Natural killer cell (primary cell): Measurements from ENCODE around the gene TMEM108. TPM values are rescaled to one million over a fixed set of nuclear protein-coding genes. Genes with fewer than 3 reads are reported as not detected.

Source experiments
- ATAC-seq, 3 donors: fragments of 150-1000 bp in 2 of 3; fragments of 200-7000 bp in 1 of 3; cut with Tn5 transposase; 1 replicate in 1 of 3; 2 replicates in 2 of 3; pipeline ENCODE4 v1.10.0; 2021; ENCODE audit warnings: mild to moderate bottlenecking in 2 of 3, moderate library complexity in 2 of 3
- DNase-seq, 2 donors: peaks; one replicate each; pipeline versions ENCODE4 v3.0.0 to v3.0.0-alpha.2; 2013 to 2021; ENCODE audit warnings: mixed read lengths in 1 of 2
- H3K27ac ChIP-seq: one replicate; pipeline ENCODE4 v1.5.1; 2013; ENCODE audit warnings: mild to moderate bottlenecking, low read length
- H3K27me3 ChIP-seq: one replicate; pipeline ENCODE4 v1.6.1; 2013; ENCODE audit warnings: low read length; ENCODE audit not compliant: control insufficient read depth, insufficient read depth
- H3K36me3 ChIP-seq: one replicate; pipeline ENCODE4 v1.6.1; 2013; ENCODE audit warnings: low read length; ENCODE audit not compliant: control insufficient read depth, insufficient read depth
- H3K4me1 ChIP-seq: one replicate; pipeline ENCODE4 v1.6.1; 2013; ENCODE audit warnings: low read length; ENCODE audit not compliant: control insufficient read depth, insufficient read depth
- H3K4me3 ChIP-seq: one replicate; pipeline ENCODE4 v1.5.1; 2013; ENCODE audit warnings: low read length
- H3K9me3 ChIP-seq: one replicate; pipeline ENCODE4 v1.6.1; 2013; ENCODE audit warnings: low read length; ENCODE audit not compliant: control insufficient read depth, insufficient read depth
- H3K27ac Mint-ChIP-seq, 2 donors: one replicate each; pipeline ENCODE4 v1.8.0; 2022; ENCODE audit warnings: mild to moderate bottlenecking in 2 of 2, mixed read lengths in 2 of 2, moderate library complexity in 1 of 2
- H3K27me3 Mint-ChIP-seq, 2 donors: one replicate each; pipeline ENCODE4 v1.8.0; 2022; ENCODE audit warnings: low read depth in 2 of 2, mixed read lengths in 2 of 2
- H3K36me3 Mint-ChIP-seq: one replicate; pipeline ENCODE4 v1.8.0; 2022; ENCODE audit warnings: mixed read lengths
- H3K4me1 Mint-ChIP-seq, 2 donors: one replicate each; pipeline ENCODE4 v1.8.0; 2022; ENCODE audit warnings: mixed read lengths in 2 of 2
- H3K4me3 Mint-ChIP-seq: one replicate; pipeline ENCODE4 v1.8.0; 2022; ENCODE audit warnings: mild to moderate bottlenecking, moderate library complexity, mixed read lengths
- H3K9me3 Mint-ChIP-seq, 2 donors: one replicate each; pipeline ENCODE4 v1.8.0; 2022; ENCODE audit warnings: mixed read lengths in 2 of 2
- WGBS: methylation state at CpG from one replicate; pipeline ENCODE4 v1.1.7; 2013; ENCODE audit warnings: missing lambda C conversion rate; ENCODE audit not compliant: insufficient coverage; 5-methylcytosine and 5-hydroxymethylcytosine counted together
- intact Hi-C: fragments of 100-400 bp; cut with micrococcal nuclease; formaldehyde crosslinking; loops from one replicate; pipeline ENCODE4 v1.14.2; 2022
- total RNA-seq, 4 donors: library from RNA; stranded (reverse); fragments of 120-200 nt in 1 of 4; gene quantifications; one replicate each; pipeline versions ENCODE4 v1.2.3 to v1.2.4, GENCODE V29; 2013 to 2022
- TF ChIP-seq, protein P1 (sequence below): fragments of 200-600 bp; IDR thresholded peaks from one replicate; pipeline ENCODE4 v1.8.0; 2022; ENCODE audit warnings: antibody characterized with exemption

The TMEM108 gene
- total RNA-seq, 3 donors from 2014 or later (not counting 1 experiment from before 2014, with no cell fraction given): not detected

DNA sequence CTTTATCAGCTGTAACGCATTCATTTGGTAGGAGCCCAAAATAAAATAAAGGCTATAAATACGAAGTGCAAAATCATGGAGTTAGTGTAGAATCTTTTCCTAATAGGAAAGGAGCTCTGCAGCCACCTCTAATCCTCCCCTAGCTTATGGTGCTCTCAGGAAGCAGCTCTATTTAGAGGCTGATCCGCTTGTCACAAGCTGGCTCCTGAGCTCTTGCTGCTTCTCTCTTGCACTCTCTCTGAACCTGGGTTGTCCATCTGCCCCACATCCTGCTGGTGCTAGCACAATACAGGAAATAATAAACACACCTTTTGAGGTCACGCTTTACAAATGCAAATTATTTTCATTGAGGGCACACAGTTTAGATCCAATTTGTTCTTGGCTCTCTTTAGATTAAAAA, 324.3 kb downstream of the TMEM108 start:
- H3K27me3 Mint-ChIP-seq: no peaks in the 10 kb centered on the region
- WGBS: 81% methylated on average over 4 of the region's 4 CpGs
- no peaks in the 10 kb centered on the region for H3K4me1 Mint-ChIP-seq
- Histone ChIP-seq H3K27me3 (no peaks in the 10 kb centered on the region), H3K4me3 (no peak overlapping the region), H3K4me1 (no peaks in the 10 kb centered on the region), H3K9me3 (no peaks in the 10 kb centered on the region), H3K36me3 (no peaks in the 10 kb centered on the region), H3K27ac (no peak overlapping the region)
- no peaks in the 10 kb centered on the region for H3K9me3 Mint-ChIP-seq
- ATAC-seq (no peak), DNase-seq (no peak)
- H3K27ac Mint-ChIP-seq: no peak overlapping the region
- TF ChIP-seq, protein P1, sequence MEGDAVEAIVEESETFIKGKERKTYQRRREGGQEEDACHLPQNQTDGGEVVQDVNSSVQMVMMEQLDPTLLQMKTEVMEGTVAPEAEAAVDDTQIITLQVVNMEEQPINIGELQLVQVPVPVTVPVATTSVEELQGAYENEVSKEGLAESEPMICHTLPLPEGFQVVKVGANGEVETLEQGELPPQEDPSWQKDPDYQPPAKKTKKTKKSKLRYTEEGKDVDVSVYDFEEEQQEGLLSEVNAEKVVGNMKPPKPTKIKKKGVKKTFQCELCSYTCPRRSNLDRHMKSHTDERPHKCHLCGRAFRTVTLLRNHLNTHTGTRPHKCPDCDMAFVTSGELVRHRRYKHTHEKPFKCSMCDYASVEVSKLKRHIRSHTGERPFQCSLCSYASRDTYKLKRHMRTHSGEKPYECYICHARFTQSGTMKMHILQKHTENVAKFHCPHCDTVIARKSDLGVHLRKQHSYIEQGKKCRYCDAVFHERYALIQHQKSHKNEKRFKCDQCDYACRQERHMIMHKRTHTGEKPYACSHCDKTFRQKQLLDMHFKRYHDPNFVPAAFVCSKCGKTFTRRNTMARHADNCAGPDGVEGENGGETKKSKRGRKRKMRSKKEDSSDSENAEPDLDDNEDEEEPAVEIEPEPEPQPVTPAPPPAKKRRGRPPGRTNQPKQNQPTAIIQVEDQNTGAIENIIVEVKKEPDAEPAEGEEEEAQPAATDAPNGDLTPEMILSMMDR: no peak
- intact Hi-C loops: no loop called here
- H3K4me3 Mint-ChIP-seq: no peak overlapping the region
- H3K36me3 Mint-ChIP-seq: no peaks in the 10 kb centered on the region

DNA sequence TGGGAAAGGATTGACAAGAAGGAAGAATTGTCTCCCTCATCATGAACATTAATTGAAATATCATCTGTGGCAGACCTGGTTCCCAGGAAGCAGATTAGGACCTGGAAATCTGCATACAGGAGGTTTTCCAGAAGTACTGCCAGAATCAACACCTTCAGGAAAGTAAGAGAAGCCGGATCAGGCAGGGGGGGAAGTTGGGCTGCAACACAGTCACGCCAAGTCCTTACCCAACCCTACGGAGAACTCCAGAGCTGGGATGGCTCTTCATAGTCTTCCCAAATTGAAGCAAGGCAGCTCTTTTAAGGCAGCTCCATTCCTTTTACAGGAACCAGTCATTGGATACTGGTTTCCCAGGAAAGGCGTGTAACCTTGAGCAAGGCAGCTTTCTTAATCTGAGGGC, 326.5 kb downstream of the TMEM108 start:
- no peak overlapping the region for H3K27ac Mint-ChIP-seq
- peaks cover 0 to 4% of the 10 kb centered on the region in 2 donors for H3K27me3 Mint-ChIP-seq
- no peaks in the 10 kb centered on the region for H3K27me3 ChIP-seq
- no peaks in the 10 kb centered on the region for H3K9me3 ChIP-seq
- DNase-seq (no peak), ATAC-seq (no peak)
- 94% methylated on average over 4 of the region's 4 CpGs for WGBS
- no peaks in the 10 kb centered on the region for H3K36me3 Mint-ChIP-seq
- no peak overlapping the region for H3K4me3 ChIP-seq
- TF ChIP-seq, protein P1: no peak
- no peak overlapping the region for H3K4me3 Mint-ChIP-seq
- H3K4me1 ChIP-seq: no peaks in the 10 kb centered on the region
- H3K36me3 ChIP-seq: no peaks in the 10 kb centered on the region
- H3K27ac ChIP-seq: no peak overlapping the region
- H3K4me1 Mint-ChIP-seq: no peaks in the 10 kb centered on the region
- H3K9me3 Mint-ChIP-seq: no peaks in the 10 kb centered on the region
- intact Hi-C loops: no loop called here

DNA sequence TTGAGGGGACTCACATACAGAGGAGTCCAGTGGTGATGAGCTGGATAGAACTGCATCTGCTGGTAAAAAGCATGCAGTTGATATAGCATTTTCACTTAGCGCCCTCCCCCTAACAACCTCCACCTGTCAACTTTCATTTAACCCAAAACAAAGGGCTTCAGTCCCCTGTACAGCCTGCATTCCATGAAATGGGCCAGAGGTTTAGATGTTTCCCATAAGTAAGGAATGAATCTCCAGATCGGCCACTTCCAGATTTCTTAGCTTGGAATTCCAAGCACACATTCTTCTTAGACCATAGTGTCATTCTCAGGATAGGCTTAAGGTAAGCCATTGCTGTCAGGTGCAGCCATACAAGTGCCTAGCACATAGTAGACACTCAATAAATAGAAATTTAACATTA, 328.7 kb downstream of the TMEM108 start:
- ATAC-seq: no peak

DNA sequence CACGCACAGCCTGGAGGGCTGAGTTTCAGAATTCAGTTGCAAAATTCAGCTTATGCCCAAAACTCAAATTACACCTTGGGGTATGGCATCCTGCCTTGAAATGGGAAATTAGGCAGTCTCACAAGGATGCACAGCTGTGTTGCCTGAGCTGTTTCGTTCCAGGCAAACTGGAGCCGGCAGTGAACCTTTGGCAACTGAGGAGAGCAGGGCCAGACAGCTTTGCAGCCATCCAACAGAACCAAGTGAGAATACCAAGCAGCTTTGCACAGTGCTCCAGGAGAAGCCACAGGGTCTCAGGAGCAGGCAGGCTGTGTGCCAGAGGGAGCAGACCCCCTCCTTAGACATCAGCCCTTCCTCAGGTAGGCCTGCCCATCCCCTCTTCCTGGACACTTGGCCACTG, 329.2 kb downstream of the TMEM108 start:
- Histone ChIP-seq H3K4me1 (no peaks in the 10 kb centered on the region), H3K9me3 (no peaks in the 10 kb centered on the region), H3K4me3 (no peak overlapping the region), H3K27ac (no peak overlapping the region), H3K36me3 (no peaks in the 10 kb centered on the region), H3K27me3 (no peaks in the 10 kb centered on the region)
- Mint-ChIP-seq H3K36me3 (no peaks in the 10 kb centered on the region), H3K9me3 (no peaks in the 10 kb centered on the region), H3K4me1 (no peaks in the 10 kb centered on the region), H3K4me3 (no peak overlapping the region), H3K27ac (no peak overlapping the region), H3K27me3 (peaks cover 0 to 4% of the 10 kb centered on the region in 2 donors)
- ATAC-seq (no peak), DNase-seq (no peak)
- intact Hi-C loops: no loop called here
- WGBS: 88% methylated on average over 3 of the region's 3 CpGs
- TF ChIP-seq, protein P1: no peak

More for the DNA sequence above, 328.7 kb downstream of the TMEM108 start:
- WGBS: 94% methylated on average over 2 of the region's 2 CpGs
- H3K4me1 Mint-ChIP-seq: no peaks in the 10 kb centered on the region
- Histone ChIP-seq H3K36me3 (no peaks in the 10 kb centered on the region), H3K27ac (no peak overlapping the region), H3K4me3 (no peak overlapping the region), H3K9me3 (no peaks in the 10 kb centered on the region), H3K27me3 (no peaks in the 10 kb centered on the region), H3K4me1 (no peaks in the 10 kb centered on the region)
- peaks cover 0 to 4% of the 10 kb centered on the region in 2 donors for H3K27me3 Mint-ChIP-seq
- DNase-seq: no peak
- H3K9me3 Mint-ChIP-seq: no peaks in the 10 kb centered on the region
- no peak overlapping the region for H3K27ac Mint-ChIP-seq
- intact Hi-C loops: no loop called here
- no peak overlapping the region for H3K4me3 Mint-ChIP-seq
- no peaks in the 10 kb centered on the region for H3K36me3 Mint-ChIP-seq
- TF ChIP-seq, protein P1: no peak
